GM08714 (cell line): ENCODE data around the gene CARD18.

ENCODE experiments used
- H3K4me3 ChIP-seq: fragments of 200-500 bp; sonication (Bioruptor generic); 2 replicates; pipeline ENCODE4 v1.5.1; 2014; ENCODE audit warnings: mild to moderate bottlenecking, low read length, inconsistent platforms
- ZNF274 ChIP-seq: IDR thresholded peaks from 2 replicates; pipeline ENCODE4 v1.6.1; 2012; ENCODE audit warnings: mild to moderate bottlenecking, low read depth, low read length

Gene CARD18

GRCh38 chr11:105152560-105152959 lies 13.0 kb upstream of the CARD18 start:
- no peak overlapping the region for H3K4me3 ChIP-seq
- no peak for TF ChIP-seq ZNF274

- H3K4me3 ChIP-seq: no peak overlapping the region
- TF ChIP-seq ZNF274: no peak
Measured at GRCh38 chr11:105152021-105152512, 12.5 kb upstream of the CARD18 start.

GRCh38 chr11:105149477-105149876 lies 9.9 kb upstream of the CARD18 start:
- no peak for TF ChIP-seq ZNF274
- H3K4me3 ChIP-seq: no peak overlapping the region

GRCh38 chr11:105148241-105148640 lies 8.7 kb upstream of the CARD18 start:
- H3K4me3 ChIP-seq: no peak overlapping the region
- no peak for TF ChIP-seq ZNF274

- no peak for TF ChIP-seq ZNF274
- H3K4me3 ChIP-seq: no peak overlapping the region
Measured at GRCh38 chr11:105144887-105145286, 5.3 kb upstream of the CARD18 start.

- H3K4me3 ChIP-seq: no peak overlapping the region
- no peak for TF ChIP-seq ZNF274
Measured at GRCh38 chr11:105142167-105142566, 2.6 kb upstream of the CARD18 start.

- H3K4me3 ChIP-seq: no peak overlapping the region
Measured at GRCh38 chr11:105137286-105137685, 2.3 kb downstream of the CARD18 start.

GRCh38 chr11:105135883-105136282 lies 3.7 kb downstream of the CARD18 start:
- no peak for TF ChIP-seq ZNF274
- no peak overlapping the region for H3K4me3 ChIP-seq

More at GRCh38 chr11:105137286-105137685, 2.3 kb downstream of the CARD18 start:
- TF ChIP-seq ZNF274: no peak

- no peak for TF ChIP-seq ZNF274
- H3K4me3 ChIP-seq: no peak overlapping the region
Measured at GRCh38 chr11:105132716-105133511, 6.7 kb downstream of the CARD18 start.

- no peak overlapping the region for H3K4me3 ChIP-seq
- no peak for TF ChIP-seq ZNF274
Measured at GRCh38 chr11:105130189-105130813, 9.3 kb downstream of the CARD18 start.

GRCh38 chr11:105124756-105125155 lies 14.8 kb downstream of the CARD18 start:
- TF ChIP-seq ZNF274: no peak
- no peak overlapping the region for H3K4me3 ChIP-seq

- no peak for TF ChIP-seq ZNF274
- no peak overlapping the region for H3K4me3 ChIP-seq
Measured at GRCh38 chr11:105111145-105111944, 28.2 kb downstream of the CARD18 start.

GRCh38 chr11:105110688-105111030 lies 28.9 kb downstream of the CARD18 start:
- no peak for TF ChIP-seq ZNF274
- no peak overlapping the region for H3K4me3 ChIP-seq

- no peak overlapping the region for H3K4me3 ChIP-seq
- TF ChIP-seq ZNF274: no peak
Measured at GRCh38 chr11:105109855-105110687, 29.5 kb downstream of the CARD18 start.
